Activated naive CD4-positive, alpha-beta T cell treated with anti-CD3 and anti-CD28 coated beads, Interleukin-2, amount 50 U/mL, for 24 hours (primary cell): ENCODE measurements around the gene SRRD.
A peak's percentile ranks its signal among the peaks of the same experiment; 100 is the strongest.

Experiments used
- H3K27ac Mint-ChIP-seq: one replicate; pipeline ENCODE4 v1.8.0; 2021; ENCODE audit warnings: mild to moderate bottlenecking, mixed read lengths
- H3K27me3 Mint-ChIP-seq: one replicate; pipeline ENCODE4 v1.8.0; 2021; ENCODE audit warnings: mixed read lengths
- H3K36me3 Mint-ChIP-seq: one replicate; pipeline ENCODE4 v1.8.0; 2021; ENCODE audit warnings: mixed read lengths
- H3K4me1 Mint-ChIP-seq: one replicate; pipeline ENCODE4 v1.8.0; 2021; ENCODE audit warnings: mixed read lengths
- H3K4me3 Mint-ChIP-seq: one replicate; pipeline ENCODE4 v1.8.0; 2021; ENCODE audit warnings: mild to moderate bottlenecking, mixed read lengths
- H3K9me3 Mint-ChIP-seq: one replicate; pipeline ENCODE4 v1.8.0; 2021; ENCODE audit warnings: mixed read lengths

SRRD gene

GRCh38 chr22:26470807-26471206, 12.9 kb upstream of the SRRD start:
- Mint-ChIP-seq H3K4me3 (no peak overlapping the region), H3K27ac (no peak overlapping the region), H3K9me3 (no peaks in the 10 kb centered on the region), H3K36me3 (peaks cover 15% of the 10 kb centered on the region), H3K4me1 (peaks cover 5% of the 10 kb centered on the region), H3K27me3 (no peaks in the 10 kb centered on the region)

- H3K27ac Mint-ChIP-seq: no peak overlapping the region
- peaks cover 6% of the 10 kb centered on the region for H3K4me1 Mint-ChIP-seq
- H3K9me3 Mint-ChIP-seq: no peaks in the 10 kb centered on the region
- no peaks in the 10 kb centered on the region for H3K27me3 Mint-ChIP-seq
- no peak overlapping the region for H3K4me3 Mint-ChIP-seq
- peaks cover 15% of the 10 kb centered on the region for H3K36me3 Mint-ChIP-seq
Measured at GRCh38 chr22:26471522-26471921, 12.2 kb upstream of the SRRD start.

- no peak overlapping the region for H3K4me3 Mint-ChIP-seq
Measured at GRCh38 chr22:26474682-26475081, 9.0 kb upstream of the SRRD start.

GRCh38 chr22:26476705-26477340, 6.9 kb upstream of the SRRD start:
- Mint-ChIP-seq H3K9me3 (no peaks in the 10 kb centered on the region), H3K4me1 (peaks cover 51% of the 10 kb centered on the region), H3K36me3 (peaks cover 24% of the 10 kb centered on the region), H3K27ac (peak overlapping the region; percentile 71), H3K4me3 (no peak overlapping the region), H3K27me3 (no peaks in the 10 kb centered on the region)

More at GRCh38 chr22:26474682-26475081, 9.0 kb upstream of the SRRD start:
- Mint-ChIP-seq H3K36me3 (peaks cover 23% of the 10 kb centered on the region), H3K9me3 (no peaks in the 10 kb centered on the region), H3K27ac (no peak overlapping the region), H3K4me1 (peaks cover 32% of the 10 kb centered on the region), H3K27me3 (no peaks in the 10 kb centered on the region)

GRCh38 chr22:26477341-26477731, 6.3 kb upstream of the SRRD start:
- Mint-ChIP-seq H3K27ac (no peak overlapping the region), H3K4me1 (peaks cover 57% of the 10 kb centered on the region), H3K4me3 (peak overlapping the region; percentile 75), H3K9me3 (no peaks in the 10 kb centered on the region), H3K36me3 (peaks cover 24% of the 10 kb centered on the region), H3K27me3 (no peaks in the 10 kb centered on the region)

GRCh38 chr22:26479043-26479791, 4.5 kb upstream of the SRRD start:
- H3K9me3 Mint-ChIP-seq: no peaks in the 10 kb centered on the region
- peaks cover 68% of the 10 kb centered on the region for H3K4me1 Mint-ChIP-seq
- H3K27ac Mint-ChIP-seq: peak overlapping the region; percentile 78
- no peaks in the 10 kb centered on the region for H3K27me3 Mint-ChIP-seq
- H3K4me3 Mint-ChIP-seq: peak overlapping the region; percentile 84
- peaks cover 24% of the 10 kb centered on the region for H3K36me3 Mint-ChIP-seq

- peaks cover 19% of the 10 kb centered on the region for H3K36me3 Mint-ChIP-seq
Measured at GRCh38 chr22:26479792-26480610, 3.7 kb upstream of the SRRD start.

GRCh38 chr22:26480611-26480932, 3.1 kb upstream of the SRRD start:
- H3K4me3 Mint-ChIP-seq: peak overlapping the region; percentile 84
- peaks cover 18% of the 10 kb centered on the region for H3K36me3 Mint-ChIP-seq
- H3K4me1 Mint-ChIP-seq: peaks cover 74% of the 10 kb centered on the region
- no peaks in the 10 kb centered on the region for H3K27me3 Mint-ChIP-seq
- H3K9me3 Mint-ChIP-seq: no peaks in the 10 kb centered on the region
- H3K27ac Mint-ChIP-seq: peak overlapping the region; percentile 36

More at GRCh38 chr22:26479792-26480610, 3.7 kb upstream of the SRRD start:
- Mint-ChIP-seq H3K27ac (peak overlapping the region; percentile 78), H3K4me3 (peak overlapping the region; percentile 84), H3K4me1 (peaks cover 68% of the 10 kb centered on the region), H3K9me3 (no peaks in the 10 kb centered on the region), H3K27me3 (no peaks in the 10 kb centered on the region)

GRCh38 chr22:26481112-26481693, 2.5 kb upstream of the SRRD start:
- no peaks in the 10 kb centered on the region for H3K27me3 Mint-ChIP-seq
- H3K4me3 Mint-ChIP-seq: peak overlapping the region; percentile 84
- no peaks in the 10 kb centered on the region for H3K9me3 Mint-ChIP-seq
- peak overlapping the region; percentile 73 for H3K27ac Mint-ChIP-seq
- peaks cover 80% of the 10 kb centered on the region for H3K4me1 Mint-ChIP-seq
- peaks cover 18% of the 10 kb centered on the region for H3K36me3 Mint-ChIP-seq

GRCh38 chr22:26481694-26482093, 2.0 kb upstream of the SRRD start:
- Mint-ChIP-seq H3K27me3 (no peaks in the 10 kb centered on the region), H3K36me3 (peaks cover 15% of the 10 kb centered on the region), H3K4me3 (peak overlapping the region; percentile 97), H3K9me3 (no peaks in the 10 kb centered on the region), H3K4me1 (peaks cover 80% of the 10 kb centered on the region), H3K27ac (no peak overlapping the region)

GRCh38 chr22:26482161-26482560, 1.5 kb upstream of the SRRD start:
- Mint-ChIP-seq H3K36me3 (peaks cover 13% of the 10 kb centered on the region), H3K4me3 (peak overlapping the region; percentile 97), H3K27ac (peak overlapping the region; percentile 97), H3K27me3 (no peaks in the 10 kb centered on the region), H3K4me1 (peaks cover 78% of the 10 kb centered on the region), H3K9me3 (no peaks in the 10 kb centered on the region)

GRCh38 chr22:26483043-26483438, 636 bp upstream of the SRRD start:
- H3K4me1 Mint-ChIP-seq: peaks cover 69% of the 10 kb centered on the region
- peak overlapping the region; percentile 97 for H3K27ac Mint-ChIP-seq
- peaks cover 5% of the 10 kb centered on the region for H3K36me3 Mint-ChIP-seq
- no peaks in the 10 kb centered on the region for H3K27me3 Mint-ChIP-seq
- H3K9me3 Mint-ChIP-seq: no peaks in the 10 kb centered on the region
- H3K4me3 Mint-ChIP-seq: peak overlapping the region; percentile 97

GRCh38 chr22:26484360-26484706, 656 bp downstream of the SRRD start:
- H3K36me3 Mint-ChIP-seq: peaks cover 8% of the 10 kb centered on the region
- H3K27me3 Mint-ChIP-seq: no peaks in the 10 kb centered on the region
- H3K4me1 Mint-ChIP-seq: peaks cover 59% of the 10 kb centered on the region
- no peaks in the 10 kb centered on the region for H3K9me3 Mint-ChIP-seq
- H3K4me3 Mint-ChIP-seq: peak overlapping the region; percentile 97
- peak overlapping the region; percentile 94 for H3K27ac Mint-ChIP-seq

- Mint-ChIP-seq H3K9me3 (no peaks in the 10 kb centered on the region), H3K27me3 (no peaks in the 10 kb centered on the region), H3K27ac (peak overlapping the region; percentile 80), H3K36me3 (peaks cover 9% of the 10 kb centered on the region), H3K4me3 (peak overlapping the region; percentile 97), H3K4me1 (peaks cover 52% of the 10 kb centered on the region)
Measured at GRCh38 chr22:26485013-26485412, 1.3 kb downstream of the SRRD start.

GRCh38 chr22:26485806-26486390, 2.2 kb downstream of the SRRD start:
- no peaks in the 10 kb centered on the region for H3K9me3 Mint-ChIP-seq
- H3K4me3 Mint-ChIP-seq: peak overlapping the region; percentile 97
- no peak overlapping the region for H3K27ac Mint-ChIP-seq
- no peaks in the 10 kb centered on the region for H3K27me3 Mint-ChIP-seq
- H3K36me3 Mint-ChIP-seq: peaks cover 12% of the 10 kb centered on the region
- H3K4me1 Mint-ChIP-seq: peaks cover 45% of the 10 kb centered on the region
